Fibroblast of pulmonary artery (primary cell): ENCODE measurements around the gene LPP.

Source experiments
- DNase-seq: peaks from one replicate; pipeline ENCODE4 v3.0.0-alpha.2; 2010; ENCODE audit warnings: low read depth
- H3K4me3 ChIP-seq: replicated peaks from 2 replicates; pipeline ENCODE4 v1.5.1; 2011; ENCODE audit warnings: low read depth, mild to moderate bottlenecking, control low read depth, low read length, moderate library complexity
- TF ChIP-seq, protein P1 (sequence below): IDR thresholded peaks from 2 replicates; pipeline ENCODE4 v1.5.1; 2011; ENCODE audit warnings: mild to moderate bottlenecking, control low read depth, low read length, inconsistent platforms; ENCODE audit errors: missing control alignments

LPP gene

GRCh38 chr3:188157971-188158370 lies 4.0 kb downstream of the LPP start:
- TF ChIP-seq, protein P1, sequence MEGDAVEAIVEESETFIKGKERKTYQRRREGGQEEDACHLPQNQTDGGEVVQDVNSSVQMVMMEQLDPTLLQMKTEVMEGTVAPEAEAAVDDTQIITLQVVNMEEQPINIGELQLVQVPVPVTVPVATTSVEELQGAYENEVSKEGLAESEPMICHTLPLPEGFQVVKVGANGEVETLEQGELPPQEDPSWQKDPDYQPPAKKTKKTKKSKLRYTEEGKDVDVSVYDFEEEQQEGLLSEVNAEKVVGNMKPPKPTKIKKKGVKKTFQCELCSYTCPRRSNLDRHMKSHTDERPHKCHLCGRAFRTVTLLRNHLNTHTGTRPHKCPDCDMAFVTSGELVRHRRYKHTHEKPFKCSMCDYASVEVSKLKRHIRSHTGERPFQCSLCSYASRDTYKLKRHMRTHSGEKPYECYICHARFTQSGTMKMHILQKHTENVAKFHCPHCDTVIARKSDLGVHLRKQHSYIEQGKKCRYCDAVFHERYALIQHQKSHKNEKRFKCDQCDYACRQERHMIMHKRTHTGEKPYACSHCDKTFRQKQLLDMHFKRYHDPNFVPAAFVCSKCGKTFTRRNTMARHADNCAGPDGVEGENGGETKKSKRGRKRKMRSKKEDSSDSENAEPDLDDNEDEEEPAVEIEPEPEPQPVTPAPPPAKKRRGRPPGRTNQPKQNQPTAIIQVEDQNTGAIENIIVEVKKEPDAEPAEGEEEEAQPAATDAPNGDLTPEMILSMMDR: no peak
- no peak overlapping the region for H3K4me3 ChIP-seq
- no peak for DNase-seq

DNA sequence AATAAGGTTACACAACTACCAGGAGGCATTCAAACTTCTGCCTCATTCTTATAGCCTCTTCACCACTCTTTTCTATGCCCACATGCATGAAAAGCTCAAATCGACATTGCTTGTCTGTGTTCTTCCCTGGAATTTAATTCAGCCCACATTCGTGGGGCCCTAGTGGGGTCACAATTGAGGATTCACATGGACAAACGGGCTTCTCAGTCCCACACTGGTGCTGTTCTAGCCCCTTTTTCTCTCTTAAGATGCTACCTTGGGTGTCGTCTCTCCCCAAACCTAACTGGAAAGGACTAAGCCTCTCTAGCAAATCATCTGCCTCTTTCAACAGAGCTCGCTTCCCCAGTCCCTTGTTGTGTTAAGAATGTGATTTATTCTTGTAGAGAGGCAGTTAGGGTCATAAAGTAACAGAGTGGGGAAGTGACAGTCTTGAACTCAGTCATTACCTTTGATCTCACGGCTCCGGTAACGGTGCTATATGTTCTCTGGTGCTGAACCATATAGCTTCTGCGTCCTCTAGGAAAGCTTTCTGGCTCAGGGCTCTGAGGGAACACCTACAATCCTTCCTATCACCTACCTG lies 4.9 kb downstream of the LPP start:
- DNase-seq: no peak
- TF ChIP-seq, protein P1: no peak
- H3K4me3 ChIP-seq: no peak overlapping the region

- DNase-seq: no peak
- H3K4me3 ChIP-seq: no peak overlapping the region
- TF ChIP-seq, protein P1: no peak
Measured at GRCh38 chr3:188160751-188161150, 6.8 kb downstream of the LPP start.

GRCh38 chr3:188164248-188164687 lies 10.3 kb downstream of the LPP start:
- no peak overlapping the region for H3K4me3 ChIP-seq

GRCh38 chr3:188165596-188165995 lies 11.6 kb downstream of the LPP start:
- H3K4me3 ChIP-seq: no peak overlapping the region
- DNase-seq: no peak
- TF ChIP-seq, protein P1: no peak

More at GRCh38 chr3:188164248-188164687, 10.3 kb downstream of the LPP start:
- TF ChIP-seq, protein P1: no peak
- no peak for DNase-seq

DNA sequence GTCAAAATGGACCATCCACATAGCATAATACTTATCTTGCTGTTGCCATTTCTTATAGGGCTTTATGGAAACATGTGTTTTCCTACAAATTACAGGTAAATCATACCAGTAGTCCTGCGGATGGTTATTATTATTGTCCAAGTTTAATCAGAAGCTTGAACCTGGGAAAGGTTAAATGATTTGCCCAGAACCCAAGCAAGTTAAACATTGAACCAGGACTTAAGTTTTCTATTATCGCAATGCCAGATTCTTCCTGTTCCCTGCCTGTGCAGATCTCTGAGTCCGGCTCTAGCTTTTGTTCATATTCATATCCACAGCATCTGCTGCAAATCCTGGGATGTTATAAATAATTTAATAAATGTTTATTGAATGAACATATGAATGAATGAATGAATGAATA lies 12.5 kb downstream of the LPP start:
- H3K4me3 ChIP-seq: no peak overlapping the region

More for the DNA sequence above, 12.5 kb downstream of the LPP start:
- TF ChIP-seq, protein P1: no peak
- no peak for DNase-seq
